PC-3 (cell line): Measurements from ENCODE around the gene SRPX2. TPM values are rescaled to one million over a fixed set of nuclear protein-coding genes. Genes with fewer than 3 reads are reported as not detected.

ENCODE experiments used
- ATAC-seq: fragments of 200-7000 bp; cut with Tn5 transposase; 2 replicates; pipeline ENCODE4 v1.9.1; 2020; ENCODE audit warnings: mild to moderate bottlenecking, moderate library complexity
- BruUV-seq: library from RNA; stranded (reverse); fragments of 400-500 nt; replicated peaks from 2 replicates; lab custom pipeline; 2021; lab: Mats Ljungman, UMichigan
- CTCF ChIA-PET: fragments of 300-600 bp; sonication (Branson Sonifier 250); formaldehyde crosslinking; loops from one replicate; lab custom pipeline; 2022; ENCODE audit warnings: antibody characterized with exemption; lab: Charles Lee
- POLR2A ChIA-PET: fragments of 300-600 bp; sonication (Branson Sonifier 250); formaldehyde crosslinking; loops from one replicate; lab custom pipeline; 2022; ENCODE audit warnings: antibody characterized with exemption; ENCODE audit not compliant: unreplicated experiment; lab: Charles Lee
- DNase-seq: peaks from one replicate; pipeline ENCODE4 v3.0.0-alpha.2; 2015
- H2AFZ ChIP-seq: fragments of 300-600 bp; sonication (generic); 2 replicates; pipeline ENCODE4 v1.6.0; 2016; ENCODE audit warnings: antibody characterized with exemption, low read length
- H3F3A ChIP-seq: fragments of 300-600 bp; sonication (generic); one replicate; pipeline ENCODE4 v1.6.0; 2017; ENCODE audit warnings: antibody characterized with exemption, low read length, control low read depth, mild to moderate bottlenecking; ENCODE audit not compliant: unreplicated experiment
- H3K27ac ChIP-seq: fragments of 300-600 bp; sonication (generic); 2 replicates; pipeline ENCODE4 v1.5.1; 2016; ENCODE audit warnings: mild to moderate bottlenecking, low read length
- H3K27me3 ChIP-seq: fragments of 300-600 bp; sonication (generic); 2 replicates; pipeline ENCODE4 v1.6.1; 2016; ENCODE audit warnings: low read length, mixed read lengths
- H3K36me3 ChIP-seq: fragments of 300-600 bp; sonication (generic); 2 replicates; pipeline ENCODE4 v1.6.1; 2016; ENCODE audit warnings: low read depth, mixed run types, low read length, mixed read lengths
- H3K4me1 ChIP-seq: fragments of 300-600 bp; sonication (generic); 2 replicates; pipeline ENCODE4 v1.5.1; 2016; ENCODE audit warnings: low read length; ENCODE audit not compliant: insufficient read depth
- H3K4me2 ChIP-seq: fragments of 300-600 bp; sonication (generic); 2 replicates; pipeline ENCODE4 v1.6.0; 2016; ENCODE audit warnings: low read length
- H3K4me3 ChIP-seq: fragments of 300-600 bp; sonication (generic); 2 replicates; pipeline ENCODE4 v1.5.1; 2016; ENCODE audit warnings: mild to moderate bottlenecking, low read length, mixed read lengths
- H3K79me2 ChIP-seq: fragments of 300-600 bp; sonication (generic); 2 replicates; pipeline ENCODE4 v1.6.1; 2017; ENCODE audit warnings: low read length, mixed read lengths
- H3K9ac ChIP-seq: fragments of 300-600 bp; sonication (generic); 2 replicates; pipeline ENCODE4 v1.6.0; 2016; ENCODE audit warnings: mild to moderate bottlenecking, low read length
- H3K9me2 ChIP-seq: fragments of 300-600 bp; sonication (generic); replicated peaks from 2 replicates; pipeline ENCODE4 v1.6.1; 2016; ENCODE audit warnings: mixed run types, low read length, mixed read lengths
- H3K9me3 ChIP-seq: fragments of 300-600 bp; sonication (generic); 2 replicates; pipeline ENCODE4 v1.6.1; 2016; ENCODE audit warnings: low read length, mixed read lengths
- H4K20me1 ChIP-seq: fragments of 300-600 bp; sonication (generic); 2 replicates; pipeline ENCODE4 v1.6.1; 2016; ENCODE audit warnings: low read length, mixed read lengths
- EZH2 ChIP-seq: fragments of 300-600 bp; sonication (generic); IDR thresholded peaks from one replicate; pipeline ENCODE4 v1.6.1; 2017; ENCODE audit warnings: antibody characterized with exemption, mild to moderate bottlenecking, low read length; ENCODE audit not compliant: unreplicated experiment
- EZH2phosphoT487 ChIP-seq: fragments of 300-600 bp; sonication (generic); IDR thresholded peaks from 2 replicates; pipeline ENCODE4 v1.6.1; 2018; ENCODE audit warnings: mild to moderate bottlenecking, antibody characterized with exemption, low read length, borderline replicate concordance
- intact Hi-C: fragments of 100-400 bp; cut with micrococcal nuclease; formaldehyde crosslinking; loops from 2 replicates; pipeline ENCODE4 v1.9.0; 2023
- total RNA-seq: library from RNA; depleted of rRNA; stranded (reverse); fragments of >200 nt; gene quantifications from 2 replicates; pipeline ENCODE4 v1.2.3, GENCODE V29; 2014
- TF ChIP-seq, protein P1 (sequence below): fragments of 300-600 bp; sonication (generic); conservative IDR thresholded peaks from 2 replicates; pipeline ENCODE4 v1.5.1; 2017; ENCODE audit warnings: antibody characterized with exemption, low read depth, mild to moderate bottlenecking, low read length

SRPX2 gene
- total RNA-seq, 1 experiment from 2014 or later = 12.2 TPM

DNA sequence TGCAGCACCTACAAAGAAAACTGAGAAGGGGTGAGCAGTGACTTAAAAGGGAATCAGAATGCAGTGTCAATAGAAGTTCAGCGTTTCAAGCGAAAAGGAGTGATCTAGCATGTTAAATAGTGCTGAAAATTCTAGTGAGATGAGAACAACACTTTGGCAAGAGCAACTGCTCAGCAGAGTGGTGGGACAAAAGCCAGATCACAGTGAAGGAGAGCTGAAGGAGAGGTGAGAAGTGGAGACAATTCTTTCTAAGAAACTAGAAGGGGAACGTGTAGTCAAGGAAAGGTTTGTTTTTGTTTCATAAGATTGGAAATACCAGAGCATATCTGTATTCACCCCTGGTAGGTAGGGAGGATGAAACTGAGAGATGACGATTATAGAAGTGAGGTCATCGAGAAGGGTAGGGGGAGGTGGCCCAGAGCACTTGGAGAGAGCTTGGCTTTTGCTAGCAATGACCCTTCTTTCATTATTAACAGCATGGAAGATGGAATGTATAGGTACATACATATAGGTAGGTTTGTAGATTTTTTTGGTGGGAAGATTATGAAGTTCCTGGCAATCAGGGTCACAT, 33.7 kb downstream of the SRPX2 start:
- Histone ChIP-seq H3K27ac (no peak overlapping the region), H3F3A (no peaks in the 10 kb centered on the region), H3K4me1 (peaks cover 16% of the 10 kb centered on the region), H3K36me3 (no peaks in the 10 kb centered on the region), H4K20me1 (no peaks in the 10 kb centered on the region), H3K27me3 (no peaks in the 10 kb centered on the region), H3K4me3 (no peak overlapping the region), H3K79me2 (no peaks in the 10 kb centered on the region), H3K9me2 (no peaks in the 10 kb centered on the region), H2AFZ (no peak overlapping the region), H3K9ac (no peak overlapping the region), H3K9me3 (no peaks in the 10 kb centered on the region), H3K4me2 (no peak overlapping the region)
- BruUV-seq = no TSS peak
- TF ChIP-seq EZH2phosphoT487 (no peak), EZH2 (no peak)
- TF ChIP-seq, protein P1, sequence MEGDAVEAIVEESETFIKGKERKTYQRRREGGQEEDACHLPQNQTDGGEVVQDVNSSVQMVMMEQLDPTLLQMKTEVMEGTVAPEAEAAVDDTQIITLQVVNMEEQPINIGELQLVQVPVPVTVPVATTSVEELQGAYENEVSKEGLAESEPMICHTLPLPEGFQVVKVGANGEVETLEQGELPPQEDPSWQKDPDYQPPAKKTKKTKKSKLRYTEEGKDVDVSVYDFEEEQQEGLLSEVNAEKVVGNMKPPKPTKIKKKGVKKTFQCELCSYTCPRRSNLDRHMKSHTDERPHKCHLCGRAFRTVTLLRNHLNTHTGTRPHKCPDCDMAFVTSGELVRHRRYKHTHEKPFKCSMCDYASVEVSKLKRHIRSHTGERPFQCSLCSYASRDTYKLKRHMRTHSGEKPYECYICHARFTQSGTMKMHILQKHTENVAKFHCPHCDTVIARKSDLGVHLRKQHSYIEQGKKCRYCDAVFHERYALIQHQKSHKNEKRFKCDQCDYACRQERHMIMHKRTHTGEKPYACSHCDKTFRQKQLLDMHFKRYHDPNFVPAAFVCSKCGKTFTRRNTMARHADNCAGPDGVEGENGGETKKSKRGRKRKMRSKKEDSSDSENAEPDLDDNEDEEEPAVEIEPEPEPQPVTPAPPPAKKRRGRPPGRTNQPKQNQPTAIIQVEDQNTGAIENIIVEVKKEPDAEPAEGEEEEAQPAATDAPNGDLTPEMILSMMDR = no peak
- no peak for ATAC-seq
- ChIA-PET POLR2A (no interaction called here), CTCF (no interaction called here)
- DNase-seq = no peak
- intact Hi-C loops = no loop called here

DNA sequence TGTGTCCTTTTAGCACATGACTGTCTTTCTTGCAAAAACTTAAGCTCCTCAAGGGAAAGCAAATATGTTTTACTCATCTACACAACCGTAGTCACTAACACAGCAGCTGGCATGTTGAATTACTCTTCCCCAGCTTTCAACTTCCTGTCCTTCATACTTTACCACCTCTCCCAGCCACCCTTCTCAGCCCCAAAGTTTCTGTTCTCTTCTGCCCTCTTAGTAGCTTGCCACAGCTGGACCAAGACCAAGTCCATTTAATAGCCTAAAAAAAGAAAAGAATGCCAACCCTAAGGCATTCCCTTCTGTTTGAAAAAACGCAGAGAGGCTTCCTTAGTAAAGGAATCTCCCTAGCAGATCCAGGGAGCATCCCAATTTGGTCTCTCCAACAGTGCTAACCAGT, 36.8 kb downstream of the SRPX2 start:
- no peaks in the 10 kb centered on the region for H3K36me3 ChIP-seq
- H3K9ac ChIP-seq = no peak overlapping the region
- CTCF ChIA-PET = no interaction called here
- H3K9me2 ChIP-seq = no peaks in the 10 kb centered on the region
- no peak overlapping the region for H2AFZ ChIP-seq
- no peaks in the 10 kb centered on the region for H4K20me1 ChIP-seq
- no peaks in the 10 kb centered on the region for H3F3A ChIP-seq
- intact Hi-C loops = loop anchor here (10.0 kb wide), 1 partner anchor 166 kb away; no protein-coding TSS in a partner anchor
- POLR2A ChIA-PET = no interaction called here
- H3K27ac ChIP-seq = no peak overlapping the region
- ATAC-seq (no peak), DNase-seq (no peak)
- no peaks in the 10 kb centered on the region for H3K9me3 ChIP-seq
- no TSS peak for BruUV-seq
- H3K27me3 ChIP-seq = no peaks in the 10 kb centered on the region
- no peak for TF ChIP-seq EZH2
- TF ChIP-seq, protein P1 = no peak
- H3K79me2 ChIP-seq = no peaks in the 10 kb centered on the region
- H3K4me2 ChIP-seq = no peak overlapping the region
- no peak overlapping the region for H3K4me3 ChIP-seq
- H3K4me1 ChIP-seq = peaks cover 11% of the 10 kb centered on the region

DNA sequence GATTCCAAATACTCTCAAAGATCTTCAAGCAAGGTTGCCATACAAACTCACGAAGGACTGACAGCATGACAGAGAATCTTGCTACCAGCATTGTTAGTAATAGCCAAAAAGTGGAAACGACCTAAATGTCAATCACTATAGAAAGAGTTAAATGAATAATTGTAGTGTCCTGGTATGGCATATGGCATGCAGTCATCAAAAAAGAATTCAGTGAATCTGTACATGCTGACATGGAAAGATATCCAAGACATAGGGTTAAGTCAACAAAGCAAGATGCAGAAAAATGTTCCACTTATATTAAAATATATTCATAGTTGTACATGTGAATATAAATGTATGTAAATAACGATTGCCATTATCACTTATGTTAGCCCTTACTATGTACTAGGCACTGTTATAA, 37.6 kb downstream of the SRPX2 start:
- Histone ChIP-seq H3K4me3 (no peak overlapping the region), H3K4me1 (peaks cover 11% of the 10 kb centered on the region), H3K9me2 (no peaks in the 10 kb centered on the region), H3F3A (no peaks in the 10 kb centered on the region), H4K20me1 (no peaks in the 10 kb centered on the region), H3K27ac (no peak overlapping the region), H3K27me3 (no peaks in the 10 kb centered on the region), H3K4me2 (no peak overlapping the region), H3K9ac (no peak overlapping the region), H3K36me3 (no peaks in the 10 kb centered on the region), H3K79me2 (no peaks in the 10 kb centered on the region), H2AFZ (no peak overlapping the region), H3K9me3 (no peaks in the 10 kb centered on the region)
- TF ChIP-seq, protein P1 = no peak
- TF ChIP-seq EZH2 (no peak), EZH2phosphoT487 (no peak)
- ChIA-PET POLR2A (no interaction called here), CTCF (no interaction called here)
- ATAC-seq = no peak
- BruUV-seq = no TSS peak
- intact Hi-C loops = loop anchor here (10.0 kb wide), 1 partner anchor 167 kb away; no protein-coding TSS in a partner anchor
- no peak for DNase-seq
